Hepatocyte (in vitro differentiated cells): ENCODE data around the gene VWA7. TPM values are rescaled to one million over a fixed set of nuclear protein-coding genes. Genes with fewer than 3 reads are reported as not detected.

Experiments
- DNase-seq: peaks from one replicate; pipeline ENCODE4 v3.0.0-alpha.2; 2016; ENCODE audit warnings: low spot score
- H2AFZ ChIP-seq: fragments of 200-600 bp; sonication (generic); 2 replicates; pipeline ENCODE4 v1.6.0; 2016; ENCODE audit warnings: antibody characterized with exemption, mild to moderate bottlenecking
- H3K27ac ChIP-seq: fragments of 200-600 bp; sonication (generic); 2 replicates; pipeline ENCODE4 v1.5.1; 2016; ENCODE audit warnings: mild to moderate bottlenecking
- H3K27me3 ChIP-seq: fragments of 200-600 bp; sonication (generic); 2 replicates; pipeline ENCODE4 v1.6.1; 2016
- H3K36me3 ChIP-seq: fragments of 200-600 bp; sonication (generic); replicated peaks from 2 replicates; pipeline ENCODE4 v1.5.1; 2016; ENCODE audit warnings: low read depth; ENCODE audit not compliant: insufficient read depth
- H3K4me1 ChIP-seq: fragments of 200-600 bp; sonication (generic); 2 replicates; pipeline ENCODE4 v1.5.1; 2016; ENCODE audit warnings: mild to moderate bottlenecking, moderate library complexity; ENCODE audit not compliant: insufficient read depth
- H3K4me2 ChIP-seq: fragments of 200-600 bp; sonication (generic); 2 replicates; pipeline ENCODE4 v1.6.0; 2016
- H3K4me3 ChIP-seq: fragments of 200-600 bp; sonication (generic); 2 replicates; pipeline ENCODE4 v1.5.1; 2016; ENCODE audit warnings: mild to moderate bottlenecking
- H3K79me2 ChIP-seq: fragments of 200-600 bp; sonication (generic); 2 replicates; pipeline ENCODE4 v1.6.0; 2017; ENCODE audit warnings: mild to moderate bottlenecking
- H3K9me2 ChIP-seq: fragments of 200-600 bp; sonication (generic); replicated peaks from 2 replicates; pipeline ENCODE4 v1.6.0; 2017; ENCODE audit warnings: mild to moderate bottlenecking; ENCODE audit not compliant: insufficient read depth
- H3K9me3 ChIP-seq: fragments of 200-600 bp; sonication (generic); 2 replicates; pipeline ENCODE4 v1.5.1; 2016; ENCODE audit warnings: low read depth, mild to moderate bottlenecking
- H4K20me1 ChIP-seq: fragments of 200-600 bp; sonication (generic); 2 replicates; pipeline ENCODE4 v1.6.0; 2016; ENCODE audit warnings: mild to moderate bottlenecking; ENCODE audit not compliant: insufficient read depth, poor library complexity, severe bottlenecking
- EZH2 ChIP-seq: fragments of 200-600 bp; sonication (generic); IDR thresholded peaks from 2 replicates; pipeline ENCODE4 v1.6.1; 2016; ENCODE audit warnings: antibody characterized with exemption, mild to moderate bottlenecking, borderline replicate concordance
- EZH2phosphoT487 ChIP-seq: fragments of 200-600 bp; sonication (generic); IDR thresholded peaks from one replicate; pipeline ENCODE4 v1.6.1; 2018; ENCODE audit warnings: antibody characterized with exemption, mild to moderate bottlenecking, low read depth, moderate library complexity; ENCODE audit not compliant: unreplicated experiment, severe bottlenecking
- WGBS: methylation state at CpG from one replicate; pipeline ENCODE4 v1.1.6; 2016; ENCODE audit warnings: low lambda C conversion rate; ENCODE audit errors: missing lambda C conversion rate; 5-methylcytosine and 5-hydroxymethylcytosine counted together
- polyA plus RNA-seq: library from polyadenylated mRNA; unstranded; fragments of >200 nt; fragmentation: Nextera tagmentation; extraction: Ambion mirVana; gene quantifications from 2 replicates; pipeline ENCODE4 v1.2.1, GENCODE V29; 2016
- total RNA-seq: library from RNA; depleted of rRNA; stranded (reverse); fragments of >200 nt; gene quantifications from 2 replicates; pipeline ENCODE4 v1.2.3, GENCODE V29; 2014
- TF ChIP-seq, protein P1 (sequence below): fragments of 200-600 bp; sonication (generic); IDR thresholded peaks from 2 replicates; pipeline ENCODE4 v1.5.1; 2016; ENCODE audit warnings: antibody characterized with exemption, mild to moderate bottlenecking; ENCODE audit not compliant: poor library complexity

VWA7 gene
- total and polyA plus RNA-seq, 2 experiments from 2014 or later = 3.4 to 5.2 TPM

DNA sequence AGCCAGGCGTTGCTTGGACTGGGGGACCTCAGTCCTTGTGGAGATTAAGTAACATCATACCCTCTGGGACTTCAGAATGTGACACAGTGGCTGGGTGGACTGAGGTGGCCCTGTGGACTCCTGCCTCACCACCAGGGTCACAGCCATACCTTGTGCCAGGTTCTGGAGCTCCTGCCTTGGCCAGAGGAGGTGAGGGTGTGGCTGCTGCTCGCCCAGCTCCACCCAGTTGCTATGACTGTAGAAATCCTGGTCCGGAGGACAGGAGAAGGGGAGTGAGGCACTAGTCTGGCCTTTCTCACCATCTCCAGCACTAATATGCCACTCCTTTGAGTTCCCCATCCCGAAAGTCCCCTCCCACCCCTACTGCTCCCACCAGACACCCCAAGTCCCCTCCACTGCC is 1.9 kb downstream of the VWA7 start:
- no peaks in the 10 kb centered on the region for H3K36me3 ChIP-seq
- no peak overlapping the region for H3K4me2 ChIP-seq
- DNase-seq = peak; percentile 45
- peaks cover 27% of the 10 kb centered on the region for H3K4me1 ChIP-seq
- H4K20me1 ChIP-seq = no peaks in the 10 kb centered on the region
- H3K27me3 ChIP-seq = no peaks in the 10 kb centered on the region
- no peak overlapping the region for H3K27ac ChIP-seq
- no peaks in the 10 kb centered on the region for H3K9me2 ChIP-seq
- TF ChIP-seq EZH2phosphoT487 (no peak), EZH2 (no peak)
- TF ChIP-seq, protein P1, sequence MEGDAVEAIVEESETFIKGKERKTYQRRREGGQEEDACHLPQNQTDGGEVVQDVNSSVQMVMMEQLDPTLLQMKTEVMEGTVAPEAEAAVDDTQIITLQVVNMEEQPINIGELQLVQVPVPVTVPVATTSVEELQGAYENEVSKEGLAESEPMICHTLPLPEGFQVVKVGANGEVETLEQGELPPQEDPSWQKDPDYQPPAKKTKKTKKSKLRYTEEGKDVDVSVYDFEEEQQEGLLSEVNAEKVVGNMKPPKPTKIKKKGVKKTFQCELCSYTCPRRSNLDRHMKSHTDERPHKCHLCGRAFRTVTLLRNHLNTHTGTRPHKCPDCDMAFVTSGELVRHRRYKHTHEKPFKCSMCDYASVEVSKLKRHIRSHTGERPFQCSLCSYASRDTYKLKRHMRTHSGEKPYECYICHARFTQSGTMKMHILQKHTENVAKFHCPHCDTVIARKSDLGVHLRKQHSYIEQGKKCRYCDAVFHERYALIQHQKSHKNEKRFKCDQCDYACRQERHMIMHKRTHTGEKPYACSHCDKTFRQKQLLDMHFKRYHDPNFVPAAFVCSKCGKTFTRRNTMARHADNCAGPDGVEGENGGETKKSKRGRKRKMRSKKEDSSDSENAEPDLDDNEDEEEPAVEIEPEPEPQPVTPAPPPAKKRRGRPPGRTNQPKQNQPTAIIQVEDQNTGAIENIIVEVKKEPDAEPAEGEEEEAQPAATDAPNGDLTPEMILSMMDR = no peak
- H3K9me3 ChIP-seq = no peaks in the 10 kb centered on the region
- WGBS = 76% methylated on average over 4 of the region's 4 CpGs
- H3K4me3 ChIP-seq = no peak overlapping the region
- no peaks in the 10 kb centered on the region for H3K79me2 ChIP-seq
- no peak overlapping the region for H2AFZ ChIP-seq

- Histone ChIP-seq H3K4me1 (peaks cover 13% of the 10 kb centered on the region), H3K9me2 (no peaks in the 10 kb centered on the region), H3K4me3 (no peak overlapping the region), H2AFZ (no peak overlapping the region), H3K27ac (no peak overlapping the region), H3K79me2 (no peaks in the 10 kb centered on the region), H3K4me2 (no peak overlapping the region), H3K27me3 (no peaks in the 10 kb centered on the region), H4K20me1 (no peaks in the 10 kb centered on the region), H3K36me3 (no peaks in the 10 kb centered on the region), H3K9me3 (no peaks in the 10 kb centered on the region)
- 89% methylated on average over 4 of the region's 4 CpGs for WGBS
- no peak for DNase-seq
- TF ChIP-seq EZH2phosphoT487 = no peak
- TF ChIP-seq, protein P1 = no peak
- no peak for TF ChIP-seq EZH2
Measured at GRCh38 chr6:31771992-31772358, 5.2 kb downstream of the VWA7 start.

- H3K27ac ChIP-seq = no peak overlapping the region
- 90% methylated on average over 2 of the region's 2 CpGs for WGBS
Measured at GRCh38 chr6:31770860-31771259, 6.3 kb downstream of the VWA7 start.

More at GRCh38 chr6:31770860-31771259, 6.3 kb downstream of the VWA7 start:
- H2AFZ ChIP-seq = no peak overlapping the region
- DNase-seq = no peak
- peaks cover 3% of the 10 kb centered on the region for H3K4me1 ChIP-seq
- H3K36me3 ChIP-seq = no peaks in the 10 kb centered on the region
- H3K9me3 ChIP-seq = no peaks in the 10 kb centered on the region
- H3K79me2 ChIP-seq = no peaks in the 10 kb centered on the region
- no peaks in the 10 kb centered on the region for H4K20me1 ChIP-seq
- no peaks in the 10 kb centered on the region for H3K9me2 ChIP-seq
- TF ChIP-seq EZH2 (no peak), EZH2phosphoT487 (no peak)
- TF ChIP-seq, protein P1 = no peak
- no peak overlapping the region for H3K4me2 ChIP-seq
- H3K4me3 ChIP-seq = no peak overlapping the region
- H3K27me3 ChIP-seq = no peaks in the 10 kb centered on the region
